ENCODE results near the gene AIMP1. TPM values are rescaled to one million over a fixed set of nuclear protein-coding genes. Genes with fewer than 3 reads are reported as not detected.

The AIMP1 gene
- total and polyA plus RNA-seq, 10 of the 15 experiments (the other 5 are each of a cell fraction or from before 2014, with no cell fraction given): 18.6 to 131 (median 56.5) TPM

- Histone ChIP-seq H3K4me2 (ENCODE audit: control insufficient read depth, insufficient read depth) (no peak overlapping the region), H3K36me3 (ENCODE audit: control insufficient read depth in 2 of 2, insufficient read depth in 2 of 2, low read length in 1 of 2) (peaks cover 2 to 35% of the 10 kb centered on the region in 2 experiments), H3K79me2 (ENCODE audit: control insufficient read depth, insufficient read depth, low read length) (no peaks in the 10 kb centered on the region), H4K20me1 (ENCODE audit: control insufficient read depth, insufficient read depth) (no peaks in the 10 kb centered on the region), H2AFZ (ENCODE audit: control insufficient read depth, low read depth, low read length) (no peak overlapping the region), H3K27ac (ENCODE audit: control insufficient read depth, insufficient read depth) (no peak overlapping the region), H3K4me1 (ENCODE audit: control insufficient read depth, insufficient read depth, low read length) (no peaks in the 10 kb centered on the region), H3K9me3 (replicated peaks; ENCODE audit: control insufficient read depth, insufficient read depth, low read length) (peaks cover 5% of the 10 kb centered on the region; the same call in 1 of the 3 replicates), H3K9ac (ENCODE audit: control insufficient read depth, insufficient read depth, low read length) (no peak overlapping the region), H3K27me3 (replicated peaks in 1 of 2; ENCODE audit: control insufficient read depth in 2 of 2, insufficient read depth in 2 of 2, low read length in 1 of 2) (no peaks in the 10 kb centered on the region), H3K4me3 (no peak overlapping the region)
- ChIA-PET RAD21 (ENCODE audit: unreplicated experiment) (no interaction called here), CTCF (interaction anchor here (0.9 kb wide), 1 partner anchor 37 kb away, joined by 3 read pairs; no protein-coding TSS in a partner anchor), SMC1A (ENCODE audit: uncharacterized antibody, unreplicated experiment) (interaction anchor here (0.8 to 2.8 kb wide), 3 partner anchors 9 to 70 kb away, joined by 3 to 12 read pairs (median 5); no protein-coding TSS in a partner anchor), POLR2A (no interaction called here)
- in situ Hi-C loops (cut with MboI) (no loop called here), intact Hi-C loops (cut with micrococcal nuclease; ENCODE audit: unreplicated experiment) (no loop called here)
- no peak for FAIRE-seq
- DNase-seq (ENCODE audit: low read depth, low spot score): no peak
- no peak for TF ChIP-seq FOS (IDR thresholded peaks at IDR 0.05; ENCODE audit: borderline replicate concordance, extremely low read depth, insufficient read length)
- no peak for ATAC-seq
- WGBS (ENCODE audit: insufficient coverage, insufficient replicate concordance, low lambda C conversion rate, missing lambda C conversion rate): 92% methylated on average over 5 of the region's 5 CpGs
- no TSS peak for BruUV-seq (replicated peaks)
Observed at GRCh38 chr4:106333186-106333585, 16.8 kb downstream of the AIMP1 start.

GRCh38 chr4:106334741-106335470 lies 18.6 kb downstream of the AIMP1 start:
- H2AFZ ChIP-seq (ENCODE audit: control insufficient read depth, low read depth, low read length): no peak overlapping the region
- H3K27ac ChIP-seq (ENCODE audit: control insufficient read depth, insufficient read depth): no peak overlapping the region
- TF ChIP-seq ZSCAN29 (IDR thresholded peaks at IDR 0.05) (no peak), EGR1 (IDR thresholded peaks at IDR 0.05; ENCODE audit: borderline replicate concordance in 1 of 2, low read depth in 2 of 2, low read length in 2 of 2) (no peak), BCLAF1 (IDR thresholded peaks at IDR 0.05) (no peak), CBX5 (IDR thresholded peaks at IDR 0.05; ENCODE audit: low read depth) (no peak)
- ChIA-PET SMC1A (ENCODE audit: uncharacterized antibody, unreplicated experiment) (interaction anchor here (2.8 kb wide), 1 partner anchor 11 kb away, joined by 12 read pairs; no protein-coding TSS in a partner anchor), POLR2A (no interaction called here), RAD21 (ENCODE audit: unreplicated experiment) (no interaction called here), CTCF (no interaction called here)
- H3K9ac ChIP-seq (ENCODE audit: control insufficient read depth, insufficient read depth, low read length): no peak overlapping the region
- DNase-seq (ENCODE audit: low read depth, low spot score) (no peak), FAIRE-seq (no peak), ATAC-seq (no peak)
- in situ Hi-C loops (cut with MboI) (no loop called here), intact Hi-C loops (cut with micrococcal nuclease; ENCODE audit: unreplicated experiment) (no loop called here)
- 100% methylated on average over 1 of the region's 1 CpG for WGBS (ENCODE audit: insufficient coverage, insufficient replicate concordance, low lambda C conversion rate, missing lambda C conversion rate)
- H3K9me3 ChIP-seq (replicated peaks; ENCODE audit: control insufficient read depth, insufficient read depth, low read length): peaks cover 16% of the 10 kb centered on the region; the same call in 2 of the 3 replicates
- H3K79me2 ChIP-seq (ENCODE audit: control insufficient read depth, insufficient read depth, low read length): no peaks in the 10 kb centered on the region
- no TSS peak for BruUV-seq (replicated peaks)
- no peaks in the 10 kb centered on the region for H3K4me1 ChIP-seq (ENCODE audit: control insufficient read depth, insufficient read depth, low read length)
- no peaks in the 10 kb centered on the region for H4K20me1 ChIP-seq (ENCODE audit: control insufficient read depth, insufficient read depth)
- H3K4me3 ChIP-seq: no peak overlapping the region
- H3K36me3 ChIP-seq (ENCODE audit: control insufficient read depth in 2 of 2, insufficient read depth in 2 of 2, low read length in 1 of 2): peaks cover 9 to 40% of the 10 kb centered on the region in 2 experiments
- no peak overlapping the region for H3K4me2 ChIP-seq (ENCODE audit: control insufficient read depth, insufficient read depth)
- no peaks in the 10 kb centered on the region for H3K27me3 ChIP-seq (replicated peaks in 1 of 2; ENCODE audit: control insufficient read depth in 2 of 2, insufficient read depth in 2 of 2, low read length in 1 of 2)
